Activated gamma-delta T cell treated with Interleukin-2 at 50 U/mL for 16 hours (primary cell): Measurements from ENCODE around the gene TCF7L1.
"Not testable (repeated sequence)": the region's sequence is repeated elsewhere in the genome, so short reads cannot be mapped to it uniquely, and the experiment has no call there.

ENCODE experiments used
- DNase-seq: peaks from one replicate; pipeline ENCODE4 v3.0.0-alpha.2; 2020

The TCF7L1 gene

GRCh38 chr2:85185431-85185940 lies 52.3 kb downstream of the TCF7L1 start:
- DNase-seq, result no peak

GRCh38 chr2:85187069-85187468 lies 53.9 kb downstream of the TCF7L1 start:
- no peak for DNase-seq

- DNase-seq, result no peak
Measured at GRCh38 chr2:85188852-85189251, 55.7 kb downstream of the TCF7L1 start.

- DNase-seq, result no peak
Measured at GRCh38 chr2:85189606-85190270, 56.5 kb downstream of the TCF7L1 start.

GRCh38 chr2:85191157-85191556 lies 58.0 kb downstream of the TCF7L1 start:
- no peak for DNase-seq

GRCh38 chr2:85194780-85195480 lies 61.7 kb downstream of the TCF7L1 start:
- DNase-seq, result no peak

GRCh38 chr2:85195956-85196355 lies 62.8 kb downstream of the TCF7L1 start:
- no peak for DNase-seq

GRCh38 chr2:85199698-85200097 lies 66.5 kb downstream of the TCF7L1 start:
- DNase-seq, result no peak

- no peak for DNase-seq
Measured at GRCh38 chr2:85209887-85210286, 76.7 kb downstream of the TCF7L1 start.

GRCh38 chr2:85210511-85210910 lies 77.3 kb downstream of the TCF7L1 start:
- no peak for DNase-seq

- not testable (repeated sequence) for DNase-seq
Measured at GRCh38 chr2:85211606-85212005, 78.4 kb downstream of the TCF7L1 start.

GRCh38 chr2:85212841-85213240 lies 79.6 kb downstream of the TCF7L1 start:
- DNase-seq, result no peak

GRCh38 chr2:85213404-85213803 lies 80.2 kb downstream of the TCF7L1 start:
- no peak for DNase-seq

GRCh38 chr2:85213901-85214512 lies 80.8 kb downstream of the TCF7L1 start:
- no peak for DNase-seq

- DNase-seq, result no peak
Measured at GRCh38 chr2:85215081-85215447, 81.9 kb downstream of the TCF7L1 start.

- no peak for DNase-seq
Measured at GRCh38 chr2:85215448-85216401, 82.5 kb downstream of the TCF7L1 start.

- no peak for DNase-seq
Measured at GRCh38 chr2:85216927-85217326, 83.7 kb downstream of the TCF7L1 start.

GRCh38 chr2:85221067-85221691 lies 88.0 kb downstream of the TCF7L1 start:
- DNase-seq, result no peak

GRCh38 chr2:85222792-85223191 lies 89.6 kb downstream of the TCF7L1 start:
- no peak for DNase-seq

- DNase-seq, result no peak
Measured at GRCh38 chr2:85226783-85227182, 93.6 kb downstream of the TCF7L1 start.

GRCh38 chr2:85230679-85231467 lies 97.7 kb downstream of the TCF7L1 start:
- DNase-seq, result no peak

GRCh38 chr2:85231468-85231805 lies 98.2 kb downstream of the TCF7L1 start:
- no peak for DNase-seq
